Vagina (tissue), 2 donors: ENCODE measurements around the gene TPST2. TPM values are rescaled to one million over a fixed set of nuclear protein-coding genes. Genes with fewer than 3 reads are reported as not detected.

Experiments used
- DNase-seq, 2 donors: peaks; one replicate each; pipeline ENCODE4 v3.0.0-alpha.2; 2017; ENCODE audit errors: extremely low spot score in 2 of 2
- H3K27ac ChIP-seq: fragments of 200-600 bp; sonication (generic); one replicate; pipeline ENCODE4 v1.5.1; 2019
- H3K27me3 ChIP-seq: fragments of 200-600 bp; sonication (generic); one replicate; pipeline ENCODE4 v1.5.1; 2019
- H3K36me3 ChIP-seq, 2 donors: fragments of 200-600 bp; sonication (generic); one replicate each; pipeline ENCODE4 v1.5.1; 2017 to 2019
- H3K4me1 ChIP-seq: fragments of 200-600 bp; sonication (generic); one replicate; pipeline ENCODE4 v1.5.1; 2019
- H3K4me3 ChIP-seq, 2 donors: fragments of 200-600 bp; sonication (generic); 1 replicate in 1 of 2; 2 replicates in 1 of 2; pipeline ENCODE4 v1.5.1; 2016 to 2019
- H3K9me3 ChIP-seq: fragments of 200-600 bp; sonication (generic); one replicate; pipeline ENCODE4 v1.5.1; 2019
- CTCF ChIP-seq, 3 experiments: fragments of 450-650 bp in 2 of 3; fragments of 200-600 bp in 1 of 3; sonication (generic) in 1 of 3; IDR thresholded peaks; one replicate each; pipeline ENCODE4 v1.5.1; 2017 to 2019; ENCODE audit warnings: antibody characterized with exemption in 3 of 3, mild to moderate bottlenecking in 2 of 3, moderate library complexity in 2 of 3
- POLR2A ChIP-seq, 2 donors: fragments of 450-650 bp; IDR thresholded peaks; one replicate each; pipeline ENCODE4 v1.6.1; 2017; ENCODE audit warnings: antibody characterized with exemption in 2 of 2, mild to moderate bottlenecking in 2 of 2, moderate library complexity in 2 of 2
- POLR2AphosphoS5 ChIP-seq, 2 donors: sonication (generic); formaldehyde crosslinking; IDR thresholded peaks; one replicate each; pipeline ENCODE4 v1.9.0; 2017; ENCODE audit warnings: antibody characterized with exemption in 2 of 2, mild to moderate bottlenecking in 2 of 2, low read depth in 1 of 2; ENCODE audit not compliant: insufficient read depth in 1 of 2
- intact Hi-C: fragments of 100-400 bp; cut with DNase I; formaldehyde crosslinking; loops from one replicate; pipeline ENCODE4 v1.15.1; 2023
- total RNA-seq: library from RNA; depleted of rRNA; stranded (reverse); fragments of >200 nt; gene quantifications from one replicate; pipeline ENCODE4 v1.2.3, GENCODE V29; 2016

TPST2 gene
- total RNA-seq, 1 donor from 2014 or later: 96.3 TPM

- intact Hi-C loops: no loop called here
- H3K27me3 ChIP-seq: no peaks in the 10 kb centered on the region
- no peaks in the 10 kb centered on the region for H3K9me3 ChIP-seq
- TF ChIP-seq POLR2A (IDR thresholded peaks at IDR 0.05): no peak
- no peak for TF ChIP-seq CTCF (IDR thresholded peaks at IDR 0.05)
- TF ChIP-seq POLR2AphosphoS5 (IDR thresholded peaks at IDR 0.05; ENCODE audit: insufficient read depth in 1 of 2, low read depth in 1 of 2): no peak
- H3K4me1 ChIP-seq: no peaks in the 10 kb centered on the region
- no peak for DNase-seq
- H3K36me3 ChIP-seq: no peaks in the 10 kb centered on the region
- H3K27ac ChIP-seq: no peak overlapping the region
- H3K4me3 ChIP-seq: no peak overlapping the region
These were observed 35.0 kb downstream of the TPST2 start for GRCh38 chr22:26554956-26555355.

- intact Hi-C loops: no loop called here
- no peaks in the 10 kb centered on the region for H3K27me3 ChIP-seq
- H3K36me3 ChIP-seq: no peaks in the 10 kb centered on the region
- DNase-seq: no peak
- no peak overlapping the region for H3K27ac ChIP-seq
- no peak overlapping the region for H3K4me3 ChIP-seq
- TF ChIP-seq CTCF (IDR thresholded peaks at IDR 0.05): no peak
- peaks cover 5% of the 10 kb centered on the region for H3K4me1 ChIP-seq
- H3K9me3 ChIP-seq: no peaks in the 10 kb centered on the region
These were observed 36.7 kb downstream of the TPST2 start for GRCh38 chr22:26553056-26553752.

- intact Hi-C loops: no loop called here
- Histone ChIP-seq H3K27me3 (no peaks in the 10 kb centered on the region), H3K4me3 (no peak overlapping the region), H3K36me3 (no peaks in the 10 kb centered on the region), H3K9me3 (no peaks in the 10 kb centered on the region), H3K4me1 (peaks cover 5% of the 10 kb centered on the region), H3K27ac (no peak overlapping the region)
- DNase-seq: no peak
- no peak for TF ChIP-seq POLR2A (IDR thresholded peaks at IDR 0.05)
- TF ChIP-seq POLR2AphosphoS5 (IDR thresholded peaks at IDR 0.05; ENCODE audit: insufficient read depth in 1 of 2, low read depth in 1 of 2): no peak
- no peak for TF ChIP-seq CTCF (IDR thresholded peaks at IDR 0.05)
These were observed 37.5 kb downstream of the TPST2 start for GRCh38 chr22:26552466-26552865.

GRCh38 chr22:26551568-26551967, 38.4 kb downstream of the TPST2 start:
- Histone ChIP-seq H3K4me1 (peaks cover 14% of the 10 kb centered on the region), H3K4me3 (no peak overlapping the region), H3K27me3 (no peaks in the 10 kb centered on the region), H3K36me3 (no peaks in the 10 kb centered on the region), H3K9me3 (no peaks in the 10 kb centered on the region), H3K27ac (no peak overlapping the region)
- DNase-seq: no peak
- no peak for TF ChIP-seq POLR2A (IDR thresholded peaks at IDR 0.05)
- no peak for TF ChIP-seq POLR2AphosphoS5 (IDR thresholded peaks at IDR 0.05; ENCODE audit: insufficient read depth in 1 of 2, low read depth in 1 of 2)
- no peak for TF ChIP-seq CTCF (IDR thresholded peaks at IDR 0.05)
- intact Hi-C loops: no loop called here

GRCh38 chr22:26550498-26551033, 39.4 kb downstream of the TPST2 start:
- Histone ChIP-seq H3K27me3 (no peaks in the 10 kb centered on the region), H3K27ac (no peak overlapping the region), H3K4me3 (no peak overlapping the region), H3K9me3 (no peaks in the 10 kb centered on the region), H3K36me3 (no peaks in the 10 kb centered on the region), H3K4me1 (peaks cover 14% of the 10 kb centered on the region)
- TF ChIP-seq POLR2AphosphoS5 (IDR thresholded peaks at IDR 0.05; ENCODE audit: insufficient read depth in 1 of 2, low read depth in 1 of 2): no peak
- no peak for TF ChIP-seq POLR2A (IDR thresholded peaks at IDR 0.05)
- DNase-seq: no peak
- intact Hi-C loops: no loop called here
